ENCODE results near the gene RAVER1. TPM values are rescaled to one million over a fixed set of nuclear protein-coding genes. Genes with fewer than 3 reads are reported as not detected.

Gene RAVER1
- total and polyA plus RNA-seq, 9 of the 15 experiments (the other 6 are each of a cell fraction or from before 2014, with no cell fraction given) = 0.06 to 113 (median 7.0) TPM

- TF ChIP-seq, protein P1, sequence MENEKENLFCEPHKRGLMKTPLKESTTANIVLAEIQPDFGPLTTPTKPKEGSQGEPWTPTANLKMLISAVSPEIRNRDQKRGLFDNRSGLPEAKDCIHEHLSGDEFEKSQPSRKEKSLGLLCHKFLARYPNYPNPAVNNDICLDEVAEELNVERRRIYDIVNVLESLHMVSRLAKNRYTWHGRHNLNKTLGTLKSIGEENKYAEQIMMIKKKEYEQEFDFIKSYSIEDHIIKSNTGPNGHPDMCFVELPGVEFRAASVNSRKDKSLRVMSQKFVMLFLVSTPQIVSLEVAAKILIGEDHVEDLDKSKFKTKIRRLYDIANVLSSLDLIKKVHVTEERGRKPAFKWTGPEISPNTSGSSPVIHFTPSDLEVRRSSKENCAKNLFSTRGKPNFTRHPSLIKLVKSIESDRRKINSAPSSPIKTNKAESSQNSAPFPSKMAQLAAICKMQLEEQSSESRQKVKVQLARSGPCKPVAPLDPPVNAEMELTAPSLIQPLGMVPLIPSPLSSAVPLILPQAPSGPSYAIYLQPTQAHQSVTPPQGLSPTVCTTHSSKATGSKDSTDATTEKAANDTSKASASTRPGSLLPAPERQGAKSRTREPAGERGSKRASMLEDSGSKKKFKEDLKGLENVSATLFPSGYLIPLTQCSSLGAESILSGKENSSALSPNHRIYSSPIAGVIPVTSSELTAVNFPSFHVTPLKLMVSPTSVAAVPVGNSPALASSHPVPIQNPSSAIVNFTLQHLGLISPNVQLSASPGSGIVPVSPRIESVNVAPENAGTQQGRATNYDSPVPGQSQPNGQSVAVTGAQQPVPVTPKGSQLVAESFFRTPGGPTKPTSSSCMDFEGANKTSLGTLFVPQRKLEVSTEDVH (IDR thresholded peaks at IDR 0.05; ENCODE audit: low read depth, partially characterized antibody) = no peak
- TF ChIP-seq MAZ (CRISPR knock-in tag; conservative IDR thresholded peaks at IDR 0.05 in 1 of 2, IDR thresholded peaks at IDR 0.05 in 1 of 2) (peak; percentile 70 to 81), ARID1B (IDR thresholded peaks at IDR 0.05) (no peak), NCOA4 (IDR thresholded peaks at IDR 0.05; ENCODE audit: partially characterized antibody) (no peak), HOMEZ (CRISPR knock-in tag; IDR thresholded peaks at IDR 0.05) (no peak), RCOR1 (IDR thresholded peaks at IDR 0.05; ENCODE audit: borderline replicate concordance in 1 of 2, low read depth in 2 of 2, low read length in 2 of 2) (no peak), CREB1 (IDR thresholded peaks at IDR 0.05) (no peak), CREB1 (CRISPR knock-in tag; IDR thresholded peaks at IDR 0.05) (peak; percentile 47; the same call in 1 of the 2 replicates), TOE1 (IDR thresholded peaks at IDR 0.05; ENCODE audit: borderline replicate concordance) (no peak), TOE1 (CRISPR knock-in tag; IDR thresholded peaks at IDR 0.05; ENCODE audit: borderline replicate concordance, low read depth) (0 out of 2 replicates have a peak, but pooled peaks have one; percentile 22), MAFG (tag; conservative IDR thresholded peaks at IDR 0.05) (no peak), MIER1 (IDR thresholded peaks at IDR 0.05; ENCODE audit: low read depth) (no peak), BCL6 (CRISPR knock-in tag; IDR thresholded peaks at IDR 0.05) (no peak), CBFB (CRISPR knock-in tag; IDR thresholded peaks at IDR 0.05) (peak; percentile 74), ZNF583 (CRISPR knock-in tag; IDR thresholded peaks at IDR 0.05) (no peak), TEAD1 (CRISPR knock-in tag; IDR thresholded peaks at IDR 0.05) (0 out of 4 replicates have a peak, but pooled peaks of 1 of the 2 experiments have one; percentile 46), TAF1 (IDR thresholded peaks at IDR 0.05; ENCODE audit: control insufficient read depth, extremely low read depth, insufficient read depth, low read length, severe bottlenecking) (peak; percentile 65)
These were observed 42.3 kb downstream of the RAVER1 start (continued) for GRCh38 chr19:10290876-10291553.

Data from K562 (cell line).